ENCODE results near the gene PDE8A. TPM values are rescaled to one million over a fixed set of nuclear protein-coding genes. Genes with fewer than 3 reads are reported as not detected.

Gene PDE8A
- total and polyA plus RNA-seq, 5 experiments from 2014 or later: 0.90 to 32.3 (median 3.0) TPM

- DNase-seq: no peak
- Mint-ChIP-seq H3K27me3 (peaks cover 0 to 2% (median 0%) of the 10 kb centered on the region in 5 donors), H3K27ac (peak overlapping the region in 3 of 10 donors; percentile 3 to 17 (median 14)), H3K4me3 (peak overlapping the region in 1 of 10 donors; percentile 5), H3K4me1 (peaks cover 36 to 61% (median 45%) of the 10 kb centered on the region in 4 donors), H3K9me3 (no peaks in the 10 kb centered on the region), H3K36me3 (no peaks in the 10 kb centered on the region)
- ATAC-seq: no peak
- POLR2A ChIA-PET: interaction anchor here (0.5 to 1.1 kb wide), 2 partner anchors 9 to 44 kb away, joined by 3 to 4 read pairs; no protein-coding TSS in a partner anchor
Measured at GRCh38 chr15:85024003-85024402, 42.3 kb downstream of the PDE8A start.

- Mint-ChIP-seq H3K4me3 (peak overlapping the region in 1 of 10 donors; percentile 43), H3K4me1 (peaks cover 38 to 65% (median 48%) of the 10 kb centered on the region in 4 donors), H3K27me3 (peaks cover 0 to 2% (median 0%) of the 10 kb centered on the region in 5 donors), H3K9me3 (no peaks in the 10 kb centered on the region), H3K36me3 (no peaks in the 10 kb centered on the region), H3K27ac (peak overlapping the region in 5 of 10 donors; percentile 3 to 45 (median 14))
- POLR2A ChIA-PET: interaction anchor here (0.5 to 1.1 kb wide), 3 partner anchors 8 to 43 kb away, joined by 3 to 4 read pairs (median 3); no protein-coding TSS in a partner anchor
- ATAC-seq (peak in 1 of 2 donors; percentile 25), DNase-seq (no peak)
Measured at GRCh38 chr15:85024509-85025336, 43.1 kb downstream of the PDE8A start.

DNA sequence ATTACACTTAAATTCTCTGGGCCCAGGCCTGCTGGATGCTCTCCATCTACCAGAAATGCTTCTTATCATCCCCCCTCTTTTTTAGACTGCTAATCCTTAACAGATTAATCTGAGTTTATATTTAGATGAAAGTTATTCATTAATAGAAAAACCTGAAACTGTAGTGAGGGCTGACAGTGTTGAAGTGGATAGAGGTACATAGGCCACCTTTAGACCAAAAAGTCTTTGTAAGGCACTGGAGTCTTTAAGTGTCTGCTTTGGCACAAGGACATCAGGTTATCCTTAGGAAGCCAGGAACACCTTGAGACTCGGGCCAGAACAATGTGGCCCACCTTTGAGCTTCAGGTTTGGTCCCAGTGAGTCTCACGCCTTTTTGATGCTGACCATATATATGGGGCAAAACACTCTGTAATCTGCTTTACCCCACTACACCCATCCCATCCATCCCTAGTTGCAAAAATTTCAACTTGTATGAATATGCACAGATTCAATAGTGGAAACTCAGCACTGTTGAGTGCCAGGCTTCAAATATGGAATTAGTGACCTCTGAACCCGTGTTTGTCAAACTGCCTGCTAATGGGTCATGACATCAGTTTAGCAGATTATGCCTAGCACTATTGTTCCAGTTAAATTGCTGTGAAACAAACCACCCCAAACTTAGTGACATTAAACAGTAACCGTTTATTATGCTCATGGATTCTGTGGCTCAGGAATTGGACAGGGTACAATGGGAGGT, 44.0 kb downstream of the PDE8A start:
- Mint-ChIP-seq H3K4me3 (no peak overlapping the region), H3K36me3 (no peaks in the 10 kb centered on the region), H3K27ac (peak overlapping the region in 1 of 10 donors; percentile 33), H3K9me3 (no peaks in the 10 kb centered on the region), H3K4me1 (peaks cover 43 to 70% (median 53%) of the 10 kb centered on the region in 4 donors), H3K27me3 (peaks cover 0 to 2% (median 0%) of the 10 kb centered on the region in 5 donors)
- ATAC-seq (no peak), DNase-seq (no peak)
- POLR2A ChIA-PET: interaction anchor here (0.7 kb wide), 1 partner anchor 61 kb away, joined by 3 read pairs; no protein-coding TSS in a partner anchor

- peaks cover 48 to 77% (median 59%) of the 10 kb centered on the region in 4 donors for H3K4me1 Mint-ChIP-seq
- no peaks in the 10 kb centered on the region for H3K9me3 Mint-ChIP-seq
- no peaks in the 10 kb centered on the region for H3K36me3 Mint-ChIP-seq
- peak overlapping the region in 1 of 10 donors; percentile 16 for H3K4me3 Mint-ChIP-seq
- peak overlapping the region in 5 of 10 donors; percentile 31 to 73 (median 44) for H3K27ac Mint-ChIP-seq
- no peak for ATAC-seq
- no peak for DNase-seq
- peaks cover 0 to 2% (median 0%) of the 10 kb centered on the region in 5 donors for H3K27me3 Mint-ChIP-seq
- POLR2A ChIA-PET: interaction anchor here (0.7 kb wide), 1 partner anchor 61 kb away, joined by 3 read pairs; no protein-coding TSS in a partner anchor
Measured at GRCh38 chr15:85026304-85027032, 44.8 kb downstream of the PDE8A start.

DNA sequence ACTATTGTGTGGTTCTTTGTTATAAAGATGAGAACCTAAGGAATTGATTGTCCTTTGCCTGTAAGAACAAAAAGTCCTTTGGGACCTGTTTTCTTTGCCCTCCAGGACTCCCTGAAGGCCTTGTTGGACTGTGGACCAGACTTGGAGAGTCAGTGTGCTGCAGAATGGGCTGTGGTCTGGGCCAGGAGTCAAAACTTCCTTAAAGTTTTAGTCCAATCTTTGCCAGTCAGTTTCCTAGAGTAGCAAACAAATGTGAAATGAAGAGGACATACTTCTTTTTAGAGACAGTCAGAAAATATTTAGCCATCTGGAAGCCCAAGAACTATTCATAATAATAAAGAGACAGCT, 45.4 kb downstream of the PDE8A start:
- DNase-seq: no peak
- H3K27me3 Mint-ChIP-seq: peaks cover 0 to 2% (median 0%) of the 10 kb centered on the region in 5 donors
- H3K4me1 Mint-ChIP-seq: peaks cover 52 to 80% (median 63%) of the 10 kb centered on the region in 4 donors
- no peak for ATAC-seq
- no peaks in the 10 kb centered on the region for H3K36me3 Mint-ChIP-seq
- H3K27ac Mint-ChIP-seq: peak overlapping the region in 3 of 10 donors; percentile 31 to 73 (median 58)
- POLR2A ChIA-PET: no interaction called here
- H3K4me3 Mint-ChIP-seq: no peak overlapping the region
- H3K9me3 Mint-ChIP-seq: no peaks in the 10 kb centered on the region

DNA sequence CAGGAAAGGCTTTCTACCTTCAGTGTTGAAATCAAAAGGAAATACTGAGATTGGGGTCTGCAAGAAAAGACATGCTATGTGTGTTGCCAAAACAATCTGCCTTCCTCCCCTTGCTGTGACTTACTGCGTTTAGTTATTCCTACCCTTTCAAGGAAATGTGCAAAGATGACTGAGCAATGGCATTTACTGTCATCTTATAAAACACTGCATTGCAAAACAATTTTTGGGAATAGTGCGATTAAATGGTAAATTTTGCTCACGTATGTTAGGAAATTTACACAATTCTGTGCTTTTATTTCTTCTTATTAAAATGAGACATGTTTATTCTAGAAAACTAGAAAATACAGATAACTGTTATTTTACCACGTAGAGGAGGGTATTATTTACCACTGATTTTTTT, 45.8 kb downstream of the PDE8A start:
- POLR2A ChIA-PET: no interaction called here
- Mint-ChIP-seq H3K4me1 (peaks cover 51 to 82% (median 66%) of the 10 kb centered on the region in 4 donors), H3K27ac (peak overlapping the region in 2 of 10 donors; percentile 31 to 73), H3K4me3 (no peak overlapping the region), H3K9me3 (no peaks in the 10 kb centered on the region), H3K36me3 (no peaks in the 10 kb centered on the region), H3K27me3 (peaks cover 0 to 2% (median 0%) of the 10 kb centered on the region in 5 donors)
- ATAC-seq (no peak), DNase-seq (no peak)

DNA sequence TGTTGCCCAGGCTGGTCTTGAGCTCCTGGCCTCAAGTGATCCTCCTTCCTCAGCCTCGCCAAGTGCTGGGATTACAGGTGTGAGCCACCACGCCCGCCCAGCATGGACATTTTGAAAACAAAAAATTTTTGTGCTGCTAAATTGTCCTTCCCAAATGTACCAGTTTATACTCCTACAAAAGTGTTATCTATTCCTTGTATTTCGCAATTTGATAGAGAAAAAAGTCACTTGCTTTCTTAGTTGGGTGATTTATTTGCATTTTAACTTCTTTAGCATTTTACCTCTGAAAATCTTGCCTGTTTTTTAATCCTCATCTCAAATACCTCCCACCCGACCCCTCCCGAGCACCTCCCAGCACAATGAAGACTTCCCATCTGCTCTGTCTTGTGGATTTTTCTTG, 46.8 kb downstream of the PDE8A start:
- POLR2A ChIA-PET: no interaction called here
- peaks cover 47 to 81% (median 66%) of the 10 kb centered on the region in 4 donors for H3K4me1 Mint-ChIP-seq
- DNase-seq (no peak), ATAC-seq (no peak)
- H3K9me3 Mint-ChIP-seq: no peaks in the 10 kb centered on the region
- peak overlapping the region in 2 of 10 donors; percentile 33 to 62 for H3K27ac Mint-ChIP-seq
- H3K4me3 Mint-ChIP-seq: no peak overlapping the region
- no peaks in the 10 kb centered on the region for H3K27me3 Mint-ChIP-seq
- no peaks in the 10 kb centered on the region for H3K36me3 Mint-ChIP-seq

- peak overlapping the region in 3 of 10 donors; percentile 26 to 76 (median 72) for H3K27ac Mint-ChIP-seq
- no peak for DNase-seq
- H3K4me3 Mint-ChIP-seq: peak overlapping the region in 1 of 10 donors; percentile 8
- no peaks in the 10 kb centered on the region for H3K27me3 Mint-ChIP-seq
- POLR2A ChIA-PET: no interaction called here
- peaks cover 39 to 73% (median 59%) of the 10 kb centered on the region in 4 donors for H3K4me1 Mint-ChIP-seq
- H3K9me3 Mint-ChIP-seq: no peaks in the 10 kb centered on the region
- H3K36me3 Mint-ChIP-seq: no peaks in the 10 kb centered on the region
- ATAC-seq: no peak
Measured at GRCh38 chr15:85029221-85029620, 47.6 kb downstream of the PDE8A start.

GRCh38 chr15:85030301-85030929, 48.8 kb downstream of the PDE8A start:
- POLR2A ChIA-PET: interaction anchor here (1.0 to 1.8 kb wide), 2 partner anchors 9 to 372 kb away, joined by 4 read pairs; partner anchors contain the start of gene NMB
- ATAC-seq: peak; percentile 25 to 48

GRCh38 chr15:85031086-85031943, 49.7 kb downstream of the PDE8A start:
- Mint-ChIP-seq H3K27me3 (no peaks in the 10 kb centered on the region), H3K27ac (peak overlapping the region in 9 of 10 donors; percentile 33 to 87 (median 77)), H3K4me3 (peak overlapping the region in 8 of 10 donors; percentile 34 to 67 (median 49)), H3K4me1 (peaks cover 32 to 65% (median 53%) of the 10 kb centered on the region in 4 donors), H3K36me3 (no peaks in the 10 kb centered on the region), H3K9me3 (no peaks in the 10 kb centered on the region)
- POLR2A ChIA-PET: interaction anchor here (1.7 to 1.8 kb wide), 2 partner anchors 10 to 50 kb away, joined by 4 to 11 read pairs; partner anchors contain the start of gene PDE8A
- DNase-seq (peak in 1 of 10 donors; percentile 6), ATAC-seq (peak; percentile 30 to 49)

More at GRCh38 chr15:85030301-85030929, 48.8 kb downstream of the PDE8A start:
- no peaks in the 10 kb centered on the region for H3K36me3 Mint-ChIP-seq
- peak overlapping the region in 7 of 10 donors; percentile 3 to 24 (median 10) for H3K4me3 Mint-ChIP-seq
- DNase-seq: no peak
- H3K27ac Mint-ChIP-seq: peak overlapping the region; percentile 17 to 76 (median 36)
- no peaks in the 10 kb centered on the region for H3K27me3 Mint-ChIP-seq
- H3K9me3 Mint-ChIP-seq: no peaks in the 10 kb centered on the region
- H3K4me1 Mint-ChIP-seq: peaks cover 32 to 64% (median 52%) of the 10 kb centered on the region in 4 donors

Measured in naive thymus-derived CD8-positive, alpha-beta T cell (primary cell).